Lung (tissue), 16 donors: ENCODE measurements around the gene SH3BP4. TPM values are rescaled to one million over a fixed set of nuclear protein-coding genes. Genes with fewer than 3 reads are reported as not detected.

ENCODE experiments used
- ATAC-seq: fragments of 200-7000 bp; cut with Tn5 transposase; one replicate; pipeline ENCODE4 v1.9.1; 2020; ENCODE audit warnings: moderate number of reproducible peaks; ENCODE audit not compliant: insufficient read depth, low FRiP score
- DNase-seq, 3 donors: peaks; one replicate each; pipeline ENCODE4 v3.0.0-alpha.2; 2013 to 2017
- H3K27ac ChIP-seq, 2 donors: one replicate each; pipeline ENCODE4 v1.5.1; 2013; ENCODE audit warnings: mild to moderate bottlenecking in 2 of 2, moderate library complexity in 2 of 2, control low read depth in 1 of 2, inconsistent platforms in 1 of 2, low read depth in 1 of 2, low read length in 1 of 2
- H3K27me3 ChIP-seq, 3 donors: one replicate each; pipeline ENCODE4 v1.5.1; 2013; ENCODE audit warnings: low read length in 2 of 3; ENCODE audit not compliant: control insufficient read depth in 3 of 3, insufficient read depth in 3 of 3
- H3K36me3 ChIP-seq, 4 donors: one replicate each; pipeline ENCODE4 v1.5.1; 2013; ENCODE audit warnings: low read length in 4 of 4, mild to moderate bottlenecking in 1 of 4, moderate library complexity in 1 of 4; ENCODE audit not compliant: control insufficient read depth in 4 of 4, insufficient read depth in 4 of 4
- H3K4me1 ChIP-seq, 5 donors: one replicate each; pipeline ENCODE4 v1.5.1; 2013; ENCODE audit warnings: low read length in 5 of 5, mild to moderate bottlenecking in 2 of 5, moderate library complexity in 1 of 5; ENCODE audit not compliant: control insufficient read depth in 5 of 5, insufficient read depth in 5 of 5
- H3K4me3 ChIP-seq: one replicate; pipeline ENCODE4 v1.5.1; 2013; ENCODE audit warnings: mild to moderate bottlenecking, control low read depth, moderate library complexity
- H3K9ac ChIP-seq, 2 donors: one replicate each; pipeline ENCODE4 v1.5.1; 2013; ENCODE audit warnings: low read length in 2 of 2, control low read depth in 1 of 2; ENCODE audit not compliant: insufficient read depth in 1 of 2
- H3K9me3 ChIP-seq, 4 donors: one replicate each; pipeline ENCODE4 v1.5.1; 2013; ENCODE audit warnings: low read length in 3 of 4, mild to moderate bottlenecking in 1 of 4, moderate library complexity in 1 of 4; ENCODE audit not compliant: control insufficient read depth in 4 of 4, insufficient read depth in 3 of 4
- CTCF ChIP-seq: IDR thresholded peaks from 2 replicates; pipeline ENCODE4 v1.5.1; 2012; ENCODE audit warnings: mild to moderate bottlenecking; ENCODE audit errors: control extremely low read depth, extremely low read depth
- WGBS, 2 donors: extraction: QIAGEN DNeasy Blood & Tissue Kit; methylation state at CpG; one replicate each; pipeline ENCODE4 v1.1.7; 2013; 5-methylcytosine and 5-hydroxymethylcytosine counted together
- long read RNA-seq, 5 donors: transcript quantifications; one replicate each; lab custom pipeline, GENCODE V29; 2026
- polyA plus RNA-seq, 2 donors: library from polyadenylated mRNA; stranded (reverse); fragments of 200-250 nt; gene quantifications; one replicate each; pipeline ENCODE4 v1.2.1, GENCODE V29; 2013
- total RNA-seq, 2 donors: library from RNA; depleted of rRNA in 1 of 2; stranded (reverse); fragments of >200 nt in 1 of 2; gene quantifications; one replicate each; pipeline ENCODE4 v1.2.1, GENCODE V29; 2014 to 2021
- donor health status: control.
- donor health status: control.
- donor health status: Bipolar disorder and iron deficiency.
- donor health status: healthy.
- donor health status: DM: yes; HTN: yes; CAD: no.

SH3BP4 gene
- total RNA-seq (10 to 100 TPM; 20.6 to 36.5 TPM), polyA plus RNA-seq (10 to 100 TPM; 12.0 to 15.8 TPM)
- long read RNA-seq, donor 1, full-length matches to known transcripts = 4 of 4 reads
- long read RNA-seq, donor 1, partial matches to known transcripts = 0 of 4 reads
- long read RNA-seq, donor 1, other reads (novel, unspliced or antisense) = 0 of 4 reads
- long read RNA-seq, donor 2 = 0 reads
- long read RNA-seq, donor 3 = 0 reads
- long read RNA-seq, donor 4, partial matches to known transcripts = 0 of 1 reads
- long read RNA-seq, donor 4, other reads (novel, unspliced or antisense) = 0 of 1 reads
- long read RNA-seq, donor 5, full-length matches to known transcripts = 5 of 13 reads
- long read RNA-seq, donor 5, partial matches to known transcripts = 8 of 13 reads
- long read RNA-seq, donor 5, other reads (novel, unspliced or antisense) = 0 of 13 reads

- TF ChIP-seq CTCF = no peak
- H3K4me1 ChIP-seq = peaks cover 7 to 34% (median 10%) of the 10 kb centered on the region in 5 donors
- H3K36me3 ChIP-seq = no peaks in the 10 kb centered on the region
- peak within 1 kb of the TSS; percentile 68 to 85 for H3K27ac ChIP-seq
- no peaks in the 10 kb centered on the region for H3K27me3 ChIP-seq
- DNase-seq (peak; percentile 86 to 93 (median 92)), ATAC-seq (peak; percentile 84)
- WGBS, 2 donors = 0 to 1% methylated on average over 26 to 88 of the region's 88 CpGs
- peak within 1 kb of the TSS; percentile 58 to 60 for H3K9ac ChIP-seq
- H3K9me3 ChIP-seq = no peaks in the 10 kb centered on the region
- peak within 1 kb of the TSS; percentile 73 for H3K4me3 ChIP-seq
Measured at GRCh38 chr2:234951664-234952269, at the start of gene SH3BP4. Gene SH3BP4, plus strand, starts transcription at chr2:234952017. Its CDS starts 82,986 bp downstream, at chr2:235035003.

GRCh38 chr2:234904785-234905184 lies 47.0 kb upstream of the SH3BP4 start:
- H3K9me3 ChIP-seq = no peaks in the 10 kb centered on the region
- no peak overlapping the region for H3K4me3 ChIP-seq
- no peak overlapping the region for H3K9ac ChIP-seq
- H3K27me3 ChIP-seq = no peaks in the 10 kb centered on the region
- H3K27ac ChIP-seq = no peak overlapping the region
- H3K36me3 ChIP-seq = no peaks in the 10 kb centered on the region
- no peak for ATAC-seq
- WGBS, 2 donors = 92 to 98% methylated on average over 2 of the region's 2 CpGs
- no peaks in the 10 kb centered on the region for H3K4me1 ChIP-seq
- no peak for DNase-seq
- no peak for TF ChIP-seq CTCF

GRCh38 chr2:234905547-234906265 lies 46.1 kb upstream of the SH3BP4 start:
- WGBS, 2 donors = 84 to 92% methylated on average over 12 of the region's 12 CpGs
- Histone ChIP-seq H3K9me3 (no peaks in the 10 kb centered on the region), H3K4me1 (no peaks in the 10 kb centered on the region), H3K4me3 (no peak overlapping the region), H3K9ac (no peak overlapping the region), H3K27me3 (no peaks in the 10 kb centered on the region), H3K36me3 (no peaks in the 10 kb centered on the region), H3K27ac (no peak overlapping the region)
- no peak for ATAC-seq
- DNase-seq = no peak
- no peak for TF ChIP-seq CTCF
